ENCODE data around the gene MYOZ2.

DNA sequence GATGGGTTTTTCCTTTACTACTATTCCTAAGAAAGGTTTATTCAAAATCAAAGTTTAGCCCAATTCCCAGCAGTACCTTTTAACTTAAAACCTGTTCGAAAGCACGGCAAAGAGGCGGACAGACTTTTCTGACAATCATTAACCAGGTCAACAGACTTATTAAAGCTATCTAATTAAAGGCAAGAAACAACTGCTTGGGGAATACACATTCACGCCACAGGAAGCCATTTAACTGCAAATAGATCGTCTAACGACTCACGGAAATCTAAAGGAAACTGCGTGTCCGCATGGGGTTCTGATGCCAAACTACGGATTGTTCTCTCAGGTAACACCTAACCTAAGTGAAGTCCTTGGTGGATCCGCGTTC, 76.2 kb downstream of the MYOZ2 start:
- TF ChIP-seq POLR2A (IDR thresholded peaks at IDR 0.05) (no peak), POLR2AphosphoS5 (IDR thresholded peaks at IDR 0.05) (no peak), EP300 (IDR thresholded peaks at IDR 0.05) (no peak)
- TF ChIP-seq, protein P1, sequence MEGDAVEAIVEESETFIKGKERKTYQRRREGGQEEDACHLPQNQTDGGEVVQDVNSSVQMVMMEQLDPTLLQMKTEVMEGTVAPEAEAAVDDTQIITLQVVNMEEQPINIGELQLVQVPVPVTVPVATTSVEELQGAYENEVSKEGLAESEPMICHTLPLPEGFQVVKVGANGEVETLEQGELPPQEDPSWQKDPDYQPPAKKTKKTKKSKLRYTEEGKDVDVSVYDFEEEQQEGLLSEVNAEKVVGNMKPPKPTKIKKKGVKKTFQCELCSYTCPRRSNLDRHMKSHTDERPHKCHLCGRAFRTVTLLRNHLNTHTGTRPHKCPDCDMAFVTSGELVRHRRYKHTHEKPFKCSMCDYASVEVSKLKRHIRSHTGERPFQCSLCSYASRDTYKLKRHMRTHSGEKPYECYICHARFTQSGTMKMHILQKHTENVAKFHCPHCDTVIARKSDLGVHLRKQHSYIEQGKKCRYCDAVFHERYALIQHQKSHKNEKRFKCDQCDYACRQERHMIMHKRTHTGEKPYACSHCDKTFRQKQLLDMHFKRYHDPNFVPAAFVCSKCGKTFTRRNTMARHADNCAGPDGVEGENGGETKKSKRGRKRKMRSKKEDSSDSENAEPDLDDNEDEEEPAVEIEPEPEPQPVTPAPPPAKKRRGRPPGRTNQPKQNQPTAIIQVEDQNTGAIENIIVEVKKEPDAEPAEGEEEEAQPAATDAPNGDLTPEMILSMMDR (IDR thresholded peaks at IDR 0.05) = no peak
